A673 (cell line): ENCODE measurements around the gene CEACAM6. TPM values are rescaled to one million over a fixed set of nuclear protein-coding genes. Genes with fewer than 3 reads are reported as not detected.

Experiments used
- BruUV-seq: library from RNA; stranded (reverse); fragments of 400-500 nt; replicated peaks from 2 replicates; lab custom pipeline; 2021; lab: Mats Ljungman, UMichigan
- CTCF ChIA-PET: fragments of 300-600 bp; sonication (Branson Sonifier 250); formaldehyde crosslinking; loops from one replicate; lab custom pipeline; 2022; ENCODE audit warnings: antibody characterized with exemption; lab: Charles Lee
- POLR2A ChIA-PET: fragments of 300-600 bp; sonication (Branson Sonifier 250); formaldehyde crosslinking; loops from one replicate; lab custom pipeline; 2022; ENCODE audit warnings: antibody characterized with exemption; ENCODE audit not compliant: low non-redundant PET; lab: Charles Lee
- DNase-seq: peaks from one replicate; pipeline ENCODE4 v3.0.0-alpha.2; 2015; ENCODE audit warnings: low spot score
- H3K27ac ChIP-seq: fragments of 200-600 bp; sonication (generic); 2 replicates; pipeline ENCODE4 v1.5.1; 2016; ENCODE audit warnings: mixed run types, low read depth, mild to moderate bottlenecking, mixed read lengths, antibody characterized with exemption, low read length; ENCODE audit not compliant: poor library complexity, severe bottlenecking
- H3K27me3 ChIP-seq: fragments of 200-600 bp; sonication (generic); replicated peaks from 2 replicates; pipeline ENCODE4 v1.6.1; 2017; ENCODE audit warnings: mixed run types, low read depth, mild to moderate bottlenecking, mixed read lengths, antibody characterized with exemption, low read length; ENCODE audit not compliant: insufficient read depth, poor library complexity
- H3K36me3 ChIP-seq: fragments of 200-600 bp; sonication (generic); 2 replicates; pipeline ENCODE4 v1.6.1; 2016; ENCODE audit warnings: mixed run types, mild to moderate bottlenecking, mixed read lengths, antibody characterized with exemption, low read length; ENCODE audit not compliant: insufficient read depth, poor library complexity, severe bottlenecking
- H3K4me1 ChIP-seq: fragments of 200-600 bp; sonication (generic); 2 replicates; pipeline ENCODE4 v1.6.1; 2017; ENCODE audit warnings: mixed run types, mild to moderate bottlenecking, mixed read lengths, antibody characterized with exemption, low read length; ENCODE audit not compliant: insufficient read depth, poor library complexity, severe bottlenecking
- H3K4me3 ChIP-seq: fragments of 200-600 bp; sonication (generic); 2 replicates; pipeline ENCODE4 v1.5.1; 2016; ENCODE audit warnings: low read depth, mixed run types, mild to moderate bottlenecking, mixed read lengths, low read length; ENCODE audit not compliant: poor library complexity, severe bottlenecking
- H3K9me3 ChIP-seq: fragments of 200-600 bp; sonication (generic); 2 replicates; pipeline ENCODE4 v1.6.1; 2016; ENCODE audit warnings: mixed run types, low read depth, mild to moderate bottlenecking, mixed read lengths, antibody characterized with exemption, low read length; ENCODE audit not compliant: poor library complexity, severe bottlenecking
- CTCF ChIP-seq: fragments of 300-800, 200-600 bp; sonication (generic); conservative IDR thresholded peaks from 2 replicates; pipeline ENCODE4 v1.5.1; 2017; ENCODE audit warnings: low read depth, mild to moderate bottlenecking, antibody characterized with exemption, low read length, moderate library complexity, mixed read lengths
- EZH2 ChIP-seq: fragments of 200-600 bp; sonication (generic); IDR thresholded peaks from 2 replicates; pipeline ENCODE4 v1.6.1; 2017; ENCODE audit warnings: borderline replicate concordance, low read depth, mild to moderate bottlenecking, mixed read lengths, antibody characterized with exemption, low read length; ENCODE audit not compliant: poor library complexity, severe bottlenecking
- intact Hi-C: fragments of 100-400 bp; cut with micrococcal nuclease; formaldehyde crosslinking; loops from one replicate; pipeline ENCODE4 v1.10.0; 2022; ENCODE audit not compliant: unreplicated experiment
- total RNA-seq: library from RNA; stranded (reverse); gene quantifications from 2 replicates; pipeline ENCODE4 v1.2.3, GENCODE V29; 2021

The CEACAM6 gene
- total RNA-seq, 1 experiment from 2014 or later, result 2.4 TPM

DNA sequence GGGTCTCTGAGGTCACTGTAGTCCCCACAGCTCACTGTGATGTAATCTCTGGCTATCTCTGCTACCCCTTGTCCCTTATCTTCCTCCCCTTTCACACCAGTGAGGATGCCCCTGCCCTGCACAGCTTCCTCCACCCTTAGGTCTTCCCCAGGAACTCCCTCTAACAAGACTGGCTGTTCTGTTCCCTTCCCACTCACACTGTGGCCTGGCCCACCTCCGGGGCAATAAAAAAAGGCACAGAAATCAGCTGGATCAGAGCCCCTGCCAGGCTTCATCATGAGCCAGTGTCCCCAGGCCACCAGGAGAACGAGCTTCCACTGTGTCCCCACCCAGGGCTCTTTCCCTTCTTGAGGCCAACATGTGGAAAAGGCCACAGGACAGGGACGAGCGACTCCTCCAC, 45.7 kb downstream of the CEACAM6 start:
- no peaks in the 10 kb centered on the region for H3K4me1 ChIP-seq
- intact Hi-C loops, result no loop called here
- H3K27ac ChIP-seq, result no peak overlapping the region
- no peak overlapping the region for H3K4me3 ChIP-seq
- no peak for DNase-seq
- H3K27me3 ChIP-seq, result no peaks in the 10 kb centered on the region
- CTCF ChIA-PET, result no interaction called here
- BruUV-seq, result no TSS peak
- POLR2A ChIA-PET, result no interaction called here
- no peaks in the 10 kb centered on the region for H3K9me3 ChIP-seq
- H3K36me3 ChIP-seq, result no peaks in the 10 kb centered on the region
- TF ChIP-seq CTCF (no peak), EZH2 (no peak)

- Histone ChIP-seq H3K4me3 (no peak overlapping the region), H3K27ac (peak overlapping the region; percentile 16), H3K4me1 (no peaks in the 10 kb centered on the region), H3K27me3 (no peaks in the 10 kb centered on the region), H3K36me3 (no peaks in the 10 kb centered on the region), H3K9me3 (no peaks in the 10 kb centered on the region)
- ChIA-PET POLR2A (no interaction called here), CTCF (interaction anchor here (0.5 kb wide), 1 partner anchor 129 kb away, joined by 4 read pairs; no protein-coding TSS in a partner anchor)
- TF ChIP-seq EZH2 (no peak), CTCF (no peak)
- DNase-seq, result peak; percentile 55
- intact Hi-C loops, result no loop called here
- BruUV-seq, result no TSS peak
Measured at GRCh38 chr19:41801792-41802211, 46.5 kb downstream of the CEACAM6 start.

DNA sequence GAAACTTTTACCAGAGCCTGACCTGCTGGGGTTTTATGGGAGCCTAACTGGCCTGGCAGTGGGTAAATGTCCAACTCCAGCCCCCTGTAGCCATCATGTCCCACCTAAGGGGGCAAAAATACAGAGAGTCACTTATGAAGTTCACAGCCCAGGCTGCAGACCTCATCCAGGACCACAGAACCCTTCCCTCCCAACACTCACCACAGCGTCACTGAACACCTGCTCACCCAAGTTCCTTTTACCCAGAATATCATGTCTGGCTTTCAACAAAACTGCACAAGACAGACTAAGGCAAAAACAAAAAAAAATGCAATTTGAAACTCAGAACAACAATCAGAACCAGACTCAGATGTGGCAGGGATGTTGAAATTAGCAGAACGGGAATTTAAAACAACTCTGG, 47.4 kb downstream of the CEACAM6 start:
- Histone ChIP-seq H3K36me3 (no peaks in the 10 kb centered on the region), H3K27me3 (no peaks in the 10 kb centered on the region), H3K9me3 (no peaks in the 10 kb centered on the region), H3K4me1 (no peaks in the 10 kb centered on the region), H3K4me3 (no peak overlapping the region), H3K27ac (peak overlapping the region; percentile 16)
- POLR2A ChIA-PET, result interaction anchor here (0.7 kb wide), 1 partner anchor 101 kb away, joined by 3 read pairs; no protein-coding TSS in a partner anchor
- CTCF ChIA-PET, result no interaction called here
- no TSS peak for BruUV-seq
- DNase-seq, result no peak
- intact Hi-C loops, result no loop called here
- TF ChIP-seq EZH2 (no peak), CTCF (no peak)
